ENCODE measurements around the gene GLTP. TPM values are rescaled to one million over a fixed set of nuclear protein-coding genes. Genes with fewer than 3 reads are reported as not detected.

GLTP gene
- total RNA-seq, 1 experiment from 2014 or later = 25.8 TPM

GRCh38 chr12:109808876-109809646 is 71.3 kb downstream of the GLTP start:
- ChIA-PET POLR2A (no interaction called here), CTCF (interaction anchor here (1.6 kb wide), 1 partner anchor 36 kb away, joined by 7 read pairs; no protein-coding TSS in a partner anchor)
- TF ChIP-seq FOXP4 (CRISPR knock-in tag; IDR thresholded peaks at IDR 0.05) (no peak), FOXJ3 (CRISPR knock-in tag; IDR thresholded peaks at IDR 0.05; ENCODE audit: borderline replicate concordance) (no peak), ATF3 (CRISPR knock-in tag; conservative IDR thresholded peaks at IDR 0.05) (no peak), FOXP1 (CRISPR knock-in tag; IDR thresholded peaks at IDR 0.05; ENCODE audit: borderline replicate concordance) (no peak), E2F5 (CRISPR knock-in tag; IDR thresholded peaks at IDR 0.05) (no peak)
- H3K27ac Mint-ChIP-seq = no peak overlapping the region
- ATAC-seq (no peak), DNase-seq (ENCODE audit: low spot score) (no peak)
- no peak overlapping the region for H3K4me3 Mint-ChIP-seq
- H3K27me3 Mint-ChIP-seq (ENCODE audit: low read depth) = no peaks in the 10 kb centered on the region
- H3K9me3 Mint-ChIP-seq = no peaks in the 10 kb centered on the region
- no peaks in the 10 kb centered on the region for H3K36me3 Mint-ChIP-seq
- no peaks in the 10 kb centered on the region for H3K4me1 Mint-ChIP-seq

GRCh38 chr12:109807954-109808643 is 72.2 kb downstream of the GLTP start:
- ChIA-PET POLR2A (no interaction called here), CTCF (interaction anchor here (1.6 to 1.7 kb wide), 2 partner anchors 33 to 37 kb away, joined by 4 to 7 read pairs; no protein-coding TSS in a partner anchor)
- DNase-seq (ENCODE audit: low spot score) (no peak), ATAC-seq (no peak)
- Mint-ChIP-seq H3K4me3 (no peak overlapping the region), H3K9me3 (no peaks in the 10 kb centered on the region), H3K36me3 (no peaks in the 10 kb centered on the region), H3K27me3 (ENCODE audit: low read depth) (no peaks in the 10 kb centered on the region), H3K4me1 (no peaks in the 10 kb centered on the region), H3K27ac (no peak overlapping the region)
- TF ChIP-seq SMAD4 (CRISPR knock-in tag; IDR thresholded peaks at IDR 0.05) (no peak), FOXP4 (CRISPR knock-in tag; IDR thresholded peaks at IDR 0.05) (no peak), TEAD4 (CRISPR knock-in tag; IDR thresholded peaks at IDR 0.05) (no peak), ZNF396 (CRISPR knock-in tag; IDR thresholded peaks at IDR 0.05; ENCODE audit: borderline replicate concordance) (no peak), ERG (CRISPR knock-in tag; IDR thresholded peaks at IDR 0.05) (no peak), ZNF512 (CRISPR knock-in tag; IDR thresholded peaks at IDR 0.05; ENCODE audit: borderline replicate concordance) (no peak), FOXP1 (CRISPR knock-in tag; IDR thresholded peaks at IDR 0.05; ENCODE audit: borderline replicate concordance) (no peak), ZNF138 (CRISPR knock-in tag; conservative IDR thresholded peaks at IDR 0.05) (no peak), ATF2 (CRISPR knock-in tag; IDR thresholded peaks at IDR 0.05; ENCODE audit: borderline replicate concordance, low read depth) (no peak), ZNF281 (CRISPR knock-in tag; IDR thresholded peaks at IDR 0.05) (no peak), HMGXB4 (CRISPR knock-in tag; IDR thresholded peaks at IDR 0.05) (no peak), RORB (CRISPR knock-in tag; IDR thresholded peaks at IDR 0.05) (no peak)

All from WTC11 (cell line).